Heart right ventricle (tissue), 16 donors: Measurements from ENCODE around the gene ACTL7B. TPM values are rescaled to one million over a fixed set of nuclear protein-coding genes. Genes with fewer than 3 reads are reported as not detected.

Experiments used
- ATAC-seq, 8 donors: fragments of 200-7000 bp; cut with Tn5 transposase; one replicate each; pipeline ENCODE4 v1.9.1; 2020; ENCODE audit warnings: mild to moderate bottlenecking in 8 of 8, moderate library complexity in 8 of 8, moderate number of reproducible peaks in 1 of 8
- DNase-seq, 2 donors: peaks; one replicate each; pipeline ENCODE4 v3.0.0-alpha.2; 2020
- H3K27ac ChIP-seq, 10 donors: fragments of 200-600 bp; sonication (generic) in 2 of 10; one replicate each; pipeline versions ENCODE4 v1.5.0 to v1.8.0; 2020 to 2022; ENCODE audit warnings: mild to moderate bottlenecking in 3 of 10
- H3K27me3 ChIP-seq, 7 donors: fragments of 200-600 bp; one replicate each; pipeline ENCODE4 v1.8.0; 2021 to 2022; ENCODE audit warnings: mild to moderate bottlenecking in 2 of 7
- H3K36me3 ChIP-seq, 9 donors: fragments of 200-600 bp; sonication (generic) in 1 of 9; one replicate each; pipeline versions ENCODE4 v1.5.0 to v1.8.0; 2020 to 2022; ENCODE audit warnings: mild to moderate bottlenecking in 2 of 9
- H3K4me1 ChIP-seq, 9 donors: fragments of 200-600 bp; sonication (generic) in 1 of 9; one replicate each; pipeline versions ENCODE4 v1.5.0 to v1.8.0; 2020 to 2022; ENCODE audit warnings: mild to moderate bottlenecking in 4 of 9
- H3K4me3 ChIP-seq, 10 donors: fragments of 200-600 bp; sonication (generic) in 2 of 10; one replicate each; pipeline versions ENCODE4 v1.5.0 to v1.8.0; 2020 to 2022; ENCODE audit warnings: mild to moderate bottlenecking in 7 of 10, moderate library complexity in 2 of 10
- H3K9me3 ChIP-seq, 11 donors: fragments of 200-600 bp in 10 of 11; sonication (generic) in 2 of 11; one replicate each; pipeline versions ENCODE4 v1.5.0 to v1.8.0; 2013 to 2022; ENCODE audit warnings: mild to moderate bottlenecking in 2 of 11, control low read depth in 1 of 11, moderate library complexity in 1 of 11
- WGBS, 2 donors: extraction: QIAGEN DNeasy Blood & Tissue Kit; methylation state at CpG; one replicate each; pipeline ENCODE4 v1.1.7; 2013; ENCODE audit warnings: inconsistent platforms in 1 of 2; 5-methylcytosine and 5-hydroxymethylcytosine counted together
- intact Hi-C, 10 donors: fragments of 100-400 bp; cut with DNase I; formaldehyde crosslinking; loops; one replicate each; pipeline versions ENCODE4 v1.11.1 to v1.14.2; 2022
- polyA plus RNA-seq, 2 donors: library from polyadenylated mRNA; stranded (reverse); fragments of 200-250 nt; gene quantifications; one replicate each; pipeline ENCODE4 v1.2.3, GENCODE V29; 2013
- total RNA-seq, 10 donors: library from RNA; stranded (reverse); fragmentation: NEBNext Ultra II Directional in 3 of 10; extraction: Animal tissue kit (Norgen Biotek cat#: 25700) in 3 of 10; gene quantifications; one replicate each; pipeline versions ENCODE4 v1.2.1 to v1.2.4, GENCODE V29; 2021 to 2023
- TF ChIP-seq, protein P1 (sequence below), 9 donors: fragments of 200-600 bp; sonication (generic) in 2 of 9; IDR thresholded peaks; one replicate each; pipeline versions ENCODE4 v1.5.0 to v1.8.0; 2021 to 2022; ENCODE audit warnings: antibody characterized with exemption in 9 of 9, mild to moderate bottlenecking in 5 of 9, moderate library complexity in 1 of 9
- donor health status: Arrhythmogenic right ventricular cardiomyopathy.
- donor health status: ischemic (EF 13 %, LVEDD 7.1; RV severe dilation, severe dysfunction).
- donor health status: healthy with polysubstance abuse.
- donor health status: DM: no; HTN: yes; CAD: no.
- donor health status: DM: no; HTN: no; CAD: no.
- donor health status: ischemic (EF 25% LVEDD 6.9; RV normal size, moderate dysfunction).
- donor health status: ischemic (EF 25% LVEDD 5.7; RV mildly dilated, moderate dysfunction).
- donor health status: healthy.
- donor health status: DM: yes; HTN: yes; CAD: no.
- donor health status: Ischemic cardiomyopathy.
- donor health status: ischemic (EF 35%, LVEDD 5.7; RV mildly dilated, moderate dysfunction).
- donor health status: nonischemic (EF 11% LVEDD 7.7; RV severe dilation, severe dysfunction).
- donor health status: DM: yes; HTN: yes; CAD: no.
- donor health status: PGD.
- donor health status: ischemic (EF 29% LVEDD 5.4; RV normal size, mild dysfunction).
- donor health status: nonischemic (EF 23%, LVEDD 6.1; RV moderate dilation, normal function).

ACTL7B gene
- total and polyA plus RNA-seq, 12 donors, result not detected

- 86 to 91% methylated on average over 3 of the region's 3 CpGs for WGBS, 2 donors
- intact Hi-C loops, result no loop called here
Observed at GRCh38 chr9:108863891-108864290, 8.1 kb upstream of the ACTL7B start.

DNA sequence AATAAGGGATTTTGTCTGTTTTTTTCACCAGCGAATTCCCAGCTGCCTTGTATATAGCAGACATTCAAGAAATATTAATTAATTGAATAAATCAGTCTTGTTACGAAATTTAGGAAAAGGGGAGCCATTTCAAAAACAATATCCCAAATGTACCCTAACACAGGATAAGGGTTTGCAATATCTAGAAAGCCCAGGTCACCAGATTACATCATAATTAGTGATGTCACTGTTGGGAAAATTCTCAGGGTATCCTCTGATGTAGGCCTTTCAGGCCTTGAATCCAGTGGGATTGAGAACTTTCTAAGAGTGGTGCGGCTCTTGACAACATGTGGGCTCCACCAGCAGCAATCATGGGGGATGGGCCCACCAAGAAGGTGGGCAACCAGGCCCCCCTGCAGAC is 6.2 kb upstream of the ACTL7B start, which contains the start of gene ACTL7A:
Gene ACTL7A (plus strand): TSS at position 270 of the 400 bp plus-strand sequence. CDS start 57 bp downstream, at position 327.
- TF ChIP-seq, protein P1, sequence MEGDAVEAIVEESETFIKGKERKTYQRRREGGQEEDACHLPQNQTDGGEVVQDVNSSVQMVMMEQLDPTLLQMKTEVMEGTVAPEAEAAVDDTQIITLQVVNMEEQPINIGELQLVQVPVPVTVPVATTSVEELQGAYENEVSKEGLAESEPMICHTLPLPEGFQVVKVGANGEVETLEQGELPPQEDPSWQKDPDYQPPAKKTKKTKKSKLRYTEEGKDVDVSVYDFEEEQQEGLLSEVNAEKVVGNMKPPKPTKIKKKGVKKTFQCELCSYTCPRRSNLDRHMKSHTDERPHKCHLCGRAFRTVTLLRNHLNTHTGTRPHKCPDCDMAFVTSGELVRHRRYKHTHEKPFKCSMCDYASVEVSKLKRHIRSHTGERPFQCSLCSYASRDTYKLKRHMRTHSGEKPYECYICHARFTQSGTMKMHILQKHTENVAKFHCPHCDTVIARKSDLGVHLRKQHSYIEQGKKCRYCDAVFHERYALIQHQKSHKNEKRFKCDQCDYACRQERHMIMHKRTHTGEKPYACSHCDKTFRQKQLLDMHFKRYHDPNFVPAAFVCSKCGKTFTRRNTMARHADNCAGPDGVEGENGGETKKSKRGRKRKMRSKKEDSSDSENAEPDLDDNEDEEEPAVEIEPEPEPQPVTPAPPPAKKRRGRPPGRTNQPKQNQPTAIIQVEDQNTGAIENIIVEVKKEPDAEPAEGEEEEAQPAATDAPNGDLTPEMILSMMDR (IDR thresholded peaks at IDR 0.05), result no peak
- WGBS, 2 donors, result 92 to 96% methylated on average over 3 of the region's 3 CpGs
- Histone ChIP-seq H3K27me3 (no peaks in the 10 kb centered on the region), H3K27ac (no peak within 1 kb of the TSS), H3K4me3 (no peak within 1 kb of the TSS), H3K9me3 (no peaks in the 10 kb centered on the region), H3K4me1 (peaks cover 0 to 20% (median 0%) of the 10 kb centered on the region in 9 donors), H3K36me3 (peaks cover 0 to 4% (median 0%) of the 10 kb centered on the region in 9 donors)
- ATAC-seq (no peak), DNase-seq (no peak)
- intact Hi-C loops, result no loop called here

More at GRCh38 chr9:108863891-108864290, 8.1 kb upstream of the ACTL7B start:
- H3K27me3 ChIP-seq, result no peaks in the 10 kb centered on the region
- peaks cover 0 to 20% (median 0%) of the 10 kb centered on the region in 9 donors for H3K4me1 ChIP-seq
- DNase-seq (no peak), ATAC-seq (no peak)
- peaks cover 0 to 23% (median 5%) of the 10 kb centered on the region in 9 donors for H3K36me3 ChIP-seq
- H3K27ac ChIP-seq, result no peak overlapping the region
- no peaks in the 10 kb centered on the region for H3K9me3 ChIP-seq
- H3K4me3 ChIP-seq, result no peak overlapping the region
- TF ChIP-seq, protein P1 (IDR thresholded peaks at IDR 0.05), result no peak

DNA sequence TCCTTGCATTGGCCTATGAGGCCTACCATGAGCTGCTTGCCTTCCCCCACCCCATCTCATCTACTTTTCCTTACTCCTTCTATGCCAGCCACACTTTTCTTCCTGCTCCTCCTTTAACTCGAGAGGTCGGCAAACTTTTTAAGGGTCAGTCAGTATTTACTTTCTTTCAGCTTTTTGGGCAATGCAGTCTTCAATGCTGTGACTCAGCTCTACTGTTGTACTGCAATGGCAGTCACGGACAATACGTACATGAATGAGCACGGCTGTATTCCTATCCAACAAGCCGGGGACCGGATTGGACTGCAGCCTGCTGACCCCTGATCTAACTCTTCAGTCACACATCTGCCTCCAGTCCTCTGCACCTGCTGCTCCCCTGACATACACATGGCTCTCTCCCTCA is 5.7 kb upstream of the ACTL7B start:
- Histone ChIP-seq H3K9me3 (no peaks in the 10 kb centered on the region), H3K36me3 (no peaks in the 10 kb centered on the region), H3K27ac (no peak overlapping the region), H3K4me3 (no peak overlapping the region), H3K4me1 (peaks cover 0 to 19% (median 0%) of the 10 kb centered on the region in 9 donors), H3K27me3 (no peaks in the 10 kb centered on the region)
- DNase-seq, result no peak
- TF ChIP-seq, protein P1 (IDR thresholded peaks at IDR 0.05), result no peak
- intact Hi-C loops, result no loop called here
- 67 to 72% methylated on average over 7 of the region's 7 CpGs for WGBS, 2 donors
- ATAC-seq, result no peak

GRCh38 chr9:108860764-108861163 is 5.0 kb upstream of the ACTL7B start:
- intact Hi-C loops, result no loop called here
- WGBS, 2 donors, result 98% methylated on average over 2 of the region's 2 CpGs
- no peak for ATAC-seq

More at GRCh38 chr9:108860764-108861163, 5.0 kb upstream of the ACTL7B start:
- Histone ChIP-seq H3K36me3 (no peaks in the 10 kb centered on the region), H3K4me1 (peaks cover 0 to 12% (median 0%) of the 10 kb centered on the region in 9 donors), H3K27ac (no peak overlapping the region), H3K9me3 (no peaks in the 10 kb centered on the region), H3K4me3 (no peak overlapping the region), H3K27me3 (no peaks in the 10 kb centered on the region)
- no peak for DNase-seq
- TF ChIP-seq, protein P1 (IDR thresholded peaks at IDR 0.05), result no peak
